Measurements from ENCODE around the gene PTPRG.
"Not testable (repeated sequence)": the region's sequence is repeated elsewhere in the genome, so short reads cannot be mapped to it uniquely, and the experiment has no call there.

The PTPRG gene

DNA sequence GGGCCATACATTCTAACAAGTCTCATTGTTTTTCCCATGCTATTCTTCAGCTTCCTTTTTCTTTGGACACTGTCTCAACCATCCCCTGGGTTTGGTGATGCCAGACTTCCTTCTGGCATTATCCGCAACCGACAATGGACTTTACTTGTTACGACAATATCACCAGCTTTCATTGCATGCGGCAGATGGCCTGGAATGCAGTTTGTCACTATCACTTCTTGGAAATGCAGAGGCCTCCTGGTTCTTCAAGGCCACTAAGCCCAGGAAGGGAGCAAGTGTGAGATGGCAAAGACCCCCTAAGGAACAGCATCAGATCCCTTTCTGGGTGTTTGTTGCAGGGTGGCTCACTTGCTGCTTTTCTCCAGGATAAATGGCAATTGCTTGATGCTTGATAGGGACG, 128.6 kb downstream of the PTPRG start:
- DNase-seq, result no peak

DNA sequence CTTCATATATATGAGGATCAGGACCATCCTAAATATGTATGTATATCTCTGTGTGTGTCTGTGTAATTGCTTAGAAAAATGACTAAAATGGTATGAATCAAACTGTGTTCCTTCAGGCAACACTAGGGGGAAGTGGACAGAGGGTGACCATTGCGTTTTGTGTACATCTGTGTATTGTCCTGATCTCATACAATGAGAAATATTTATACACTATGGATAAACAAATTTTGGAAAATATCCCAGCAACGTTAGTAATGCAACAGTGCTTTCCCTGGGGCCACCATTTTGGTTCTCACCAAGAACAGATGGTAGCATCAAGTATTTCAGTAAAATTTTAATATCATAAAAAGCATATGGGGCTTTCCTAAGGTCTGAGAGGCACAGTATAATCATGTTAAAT, 130.1 kb downstream of the PTPRG start:
- no peak for DNase-seq

DNA sequence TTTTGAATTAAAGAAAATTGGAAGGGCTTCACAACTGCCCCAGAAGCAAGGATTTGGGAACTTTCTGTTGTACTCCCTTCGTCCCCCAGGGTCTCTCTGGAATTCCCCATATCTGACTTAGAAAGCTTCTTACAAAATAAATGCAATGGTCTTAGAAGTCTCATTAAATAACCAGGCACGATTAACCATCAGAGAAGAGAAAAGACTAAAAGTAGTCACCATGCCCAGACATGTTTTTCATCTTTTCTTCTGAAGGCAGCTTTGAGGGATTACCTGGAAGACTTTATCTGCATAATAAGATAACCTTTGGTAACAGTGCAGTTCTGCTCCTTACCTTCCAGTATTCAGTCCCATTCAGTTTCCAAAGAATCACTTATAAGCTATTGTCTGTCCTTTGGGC, 135.9 kb downstream of the PTPRG start:
- no peak for DNase-seq

DNA sequence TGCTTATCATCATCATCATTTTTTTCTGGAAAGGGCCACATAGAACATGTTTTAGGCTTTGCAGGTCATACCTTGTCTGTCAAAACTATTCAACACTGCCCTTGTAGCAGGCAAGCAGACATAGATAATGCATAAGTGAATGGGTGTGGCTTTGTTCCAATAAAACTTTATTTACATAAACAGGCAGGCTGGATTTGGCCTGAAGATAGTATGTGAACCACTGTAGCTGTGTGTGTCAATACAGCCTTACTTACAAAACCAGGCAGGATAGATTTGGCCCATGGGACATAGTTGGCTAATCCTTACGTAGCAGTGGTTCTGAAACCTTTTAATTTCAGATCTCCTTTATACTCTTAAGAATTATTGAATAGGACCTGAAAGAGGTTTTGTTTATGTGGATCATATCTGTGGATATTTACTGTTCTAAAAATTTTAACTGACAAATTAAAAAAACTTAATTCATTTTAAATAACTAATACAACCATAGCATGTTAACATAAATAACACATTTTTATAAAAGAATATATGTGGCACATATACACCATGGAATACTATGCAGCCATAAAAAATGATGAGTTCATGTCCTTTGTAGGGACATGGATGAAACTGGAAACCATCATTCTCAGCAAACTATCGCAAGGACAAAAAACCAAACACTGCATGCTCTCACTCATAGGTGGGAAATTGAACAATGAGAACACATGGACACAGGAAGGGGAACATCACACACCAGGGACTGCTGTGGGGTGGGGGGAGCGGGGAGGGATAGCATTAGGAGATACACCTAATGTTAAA, 137.1 kb downstream of the PTPRG start:
- not testable (repeated sequence) for DNase-seq

DNA sequence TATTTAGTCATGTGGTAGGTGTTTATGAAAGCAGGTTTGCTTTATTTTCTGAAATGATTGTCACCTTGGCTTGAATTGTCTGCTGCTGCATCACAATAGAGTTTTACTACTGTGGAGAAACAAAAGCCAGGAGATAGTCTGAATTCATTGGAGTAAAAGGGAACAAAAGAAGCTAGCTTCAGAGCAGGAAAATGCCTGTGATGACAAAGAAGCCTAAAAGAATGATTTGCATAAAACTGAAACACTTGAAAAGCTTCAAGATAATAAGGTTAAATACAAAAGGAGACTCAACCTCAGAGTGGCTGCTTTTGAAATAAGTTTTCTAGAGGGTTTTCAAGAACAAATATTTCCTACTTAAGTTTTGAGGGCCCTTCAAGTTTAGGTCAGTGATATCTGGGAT, 138.3 kb downstream of the PTPRG start:
- no peak for DNase-seq

DNA sequence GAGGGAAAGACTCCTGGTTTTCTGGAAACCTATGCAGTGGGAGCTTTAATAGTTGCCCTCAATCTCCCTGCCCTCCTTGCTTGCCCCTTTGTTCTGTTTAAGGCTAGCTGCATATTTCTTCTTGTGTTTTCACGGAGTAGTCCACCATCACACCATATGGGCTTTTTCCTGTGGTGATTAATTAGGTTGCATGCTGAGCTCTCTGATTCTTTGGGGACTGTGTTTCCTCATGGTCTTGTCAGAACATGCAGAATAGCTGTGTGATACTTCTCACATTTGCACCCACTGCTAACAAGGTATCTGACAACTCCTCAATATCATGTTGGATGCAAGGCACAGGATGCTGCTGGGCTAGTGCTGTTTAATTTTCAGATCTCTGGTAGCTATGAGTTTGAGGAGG, 139.6 kb downstream of the PTPRG start:
- no peak for DNase-seq

DNA sequence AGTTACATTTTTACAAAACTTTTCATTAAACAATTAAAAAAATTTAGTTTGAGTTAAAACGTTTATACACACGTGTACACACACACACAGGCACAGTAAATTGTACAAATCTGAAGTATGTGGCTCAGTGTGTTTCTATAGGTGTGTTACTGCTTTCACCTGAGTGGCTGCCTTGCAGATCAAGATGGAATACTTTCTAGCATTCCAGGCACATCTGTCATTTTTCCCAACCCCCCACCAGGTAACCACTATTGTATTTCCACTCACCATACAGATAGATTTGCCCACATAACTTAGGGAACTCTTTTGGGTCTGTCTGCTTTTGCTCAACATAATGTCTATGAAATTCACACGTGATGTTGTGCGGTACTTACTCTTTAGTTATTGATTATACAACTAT, 141.1 kb downstream of the PTPRG start:
- DNase-seq, result no peak

DNA sequence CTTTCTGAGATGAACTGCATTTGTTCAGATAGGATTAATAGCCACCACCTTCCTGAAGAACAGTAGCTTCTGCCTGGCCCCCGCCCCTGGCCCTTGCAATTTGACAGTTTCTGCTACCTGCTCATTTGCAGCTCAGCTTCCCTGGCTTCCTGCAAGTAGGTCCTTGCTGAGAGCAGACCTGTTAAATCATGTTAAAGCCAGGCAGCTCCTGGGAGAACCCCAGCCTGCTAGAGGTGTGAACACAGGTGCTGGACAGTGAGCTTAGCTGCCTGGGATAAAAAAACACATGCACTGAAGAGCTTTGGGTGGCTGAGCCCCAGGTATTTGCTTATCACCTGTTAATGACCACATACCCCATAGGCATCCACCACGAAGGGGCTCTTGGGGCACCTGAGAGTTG, 143.4 kb downstream of the PTPRG start:
- no peak for DNase-seq

DNA sequence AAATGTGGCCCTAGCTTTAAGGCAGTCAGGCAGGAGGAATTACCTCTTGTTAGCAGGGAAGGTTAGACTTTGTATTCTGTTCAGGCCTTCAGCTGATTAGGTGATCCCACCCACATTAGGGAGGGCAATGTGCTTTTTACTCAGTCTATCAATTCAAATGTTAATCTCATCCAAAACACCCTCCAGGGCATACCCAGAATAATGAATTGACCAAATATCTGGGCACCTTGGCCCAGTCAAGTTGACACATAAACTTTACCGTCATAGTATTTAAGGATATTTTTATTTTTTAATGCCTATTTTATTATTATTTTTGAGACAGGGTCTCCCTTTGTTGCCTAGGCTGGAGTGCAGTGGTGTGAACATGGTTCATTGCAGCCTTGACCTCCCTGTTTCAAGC, 146.1 kb downstream of the PTPRG start:
- no peak for DNase-seq

DNA sequence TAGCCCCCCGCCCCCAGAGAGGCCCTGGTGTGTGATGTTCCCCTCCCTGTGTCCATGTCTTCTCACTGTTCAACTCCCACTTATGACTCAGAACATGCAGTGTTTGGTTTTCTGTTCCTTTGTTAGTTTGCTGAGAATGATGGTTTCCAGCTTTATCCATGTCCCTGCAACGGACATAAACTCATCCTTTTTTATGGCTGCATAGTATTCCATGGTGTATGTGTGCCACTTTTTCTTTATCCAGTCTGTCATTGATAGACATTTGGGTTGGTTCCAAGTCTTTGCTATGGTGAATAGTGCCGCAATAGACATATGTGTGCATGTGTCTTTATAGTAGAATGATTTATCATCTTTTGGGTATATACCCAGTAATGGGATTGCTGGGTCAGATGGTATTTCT, 149.5 kb downstream of the PTPRG start:
- not testable (repeated sequence) for DNase-seq

DNA sequence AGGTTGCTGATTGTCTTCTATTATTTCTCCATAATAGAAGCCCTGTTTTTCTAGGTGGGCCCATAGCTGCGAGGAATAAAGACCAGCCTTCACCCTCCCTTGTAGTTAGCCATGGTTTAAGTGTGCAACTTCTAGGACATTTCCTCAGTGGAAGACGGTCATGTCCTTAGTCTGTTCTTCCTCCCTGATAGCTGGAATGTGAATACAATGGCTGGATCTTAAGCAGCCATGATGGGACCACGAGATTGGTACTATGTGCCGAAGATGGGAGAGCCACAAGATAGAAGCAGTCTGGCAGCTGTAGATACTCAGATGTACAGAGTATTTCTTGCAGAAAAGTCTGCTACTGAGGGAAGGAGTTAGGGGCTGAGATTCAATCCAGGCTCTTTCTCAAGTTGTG, 152.9 kb downstream of the PTPRG start:
- DNase-seq, result no peak

DNA sequence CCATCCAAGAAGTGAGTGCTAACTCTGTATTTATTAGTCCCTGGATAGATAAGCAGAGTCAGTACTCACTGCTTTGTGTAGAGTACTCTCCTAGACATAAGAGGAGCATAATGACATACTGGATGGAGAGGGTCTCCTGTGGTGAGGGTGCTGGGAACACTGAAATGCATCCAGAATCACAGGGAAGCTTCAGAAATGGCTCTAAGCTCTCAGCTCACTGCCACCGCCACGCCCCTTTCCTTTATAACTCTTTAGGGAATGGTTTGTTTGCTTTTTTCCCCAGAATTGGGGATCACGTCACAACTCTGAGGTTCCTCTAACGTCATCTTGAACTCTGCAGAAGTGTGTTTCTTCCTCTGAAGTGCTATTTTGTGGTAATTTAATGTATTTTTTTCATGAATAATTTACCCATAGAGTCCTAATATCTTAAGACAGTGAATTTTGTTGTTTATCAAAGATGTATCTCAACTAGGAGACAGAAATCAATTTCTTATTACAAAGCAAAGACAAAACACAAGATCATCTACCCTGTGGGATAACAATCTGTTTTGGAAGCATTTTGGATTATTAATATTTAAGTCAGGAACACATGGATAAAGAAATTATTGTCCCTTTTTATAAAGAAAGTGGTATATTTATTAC, 154.6 kb downstream of the PTPRG start:
- no peak for DNase-seq

DNA sequence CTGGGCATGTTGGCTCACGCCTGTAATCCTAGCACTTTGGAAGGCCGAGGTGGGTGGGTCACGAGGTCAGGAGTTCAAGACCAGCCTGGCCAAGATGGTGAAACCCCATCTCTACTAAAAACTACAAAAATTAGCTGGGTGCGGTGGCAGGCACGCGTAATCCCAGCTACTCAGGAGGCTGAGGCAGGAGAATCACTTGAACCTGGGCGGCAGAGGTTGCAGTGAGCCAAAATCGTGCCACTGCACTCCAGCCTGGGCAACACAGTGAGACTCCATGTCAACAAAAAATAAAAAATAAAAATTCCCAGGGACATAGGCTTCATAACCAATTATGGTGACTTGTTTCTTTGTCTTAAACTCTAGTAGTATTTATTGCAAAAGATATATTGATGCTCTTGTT, 155.3 kb downstream of the PTPRG start:
- DNase-seq, result not testable (repeated sequence)

DNA sequence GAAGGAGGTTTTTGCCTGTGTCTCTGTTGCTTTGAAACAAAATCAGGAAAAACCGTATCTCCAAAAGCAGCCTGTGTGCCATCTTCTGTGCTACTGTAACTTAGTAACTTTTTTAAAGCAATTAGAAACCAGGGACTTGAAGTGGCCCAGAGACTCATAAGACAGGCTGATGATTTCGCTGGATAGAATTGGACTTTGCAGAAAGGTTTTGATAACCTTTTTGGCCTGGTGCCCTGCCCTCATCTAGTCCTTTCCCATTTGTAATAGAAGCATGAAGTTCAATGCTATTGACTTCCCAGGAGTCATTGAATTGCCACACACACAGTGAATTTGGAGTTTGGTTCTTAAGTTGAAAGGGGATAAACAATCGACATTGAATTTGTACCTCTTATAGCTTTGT, 157.2 kb downstream of the PTPRG start:
- DNase-seq, result no peak

DNA sequence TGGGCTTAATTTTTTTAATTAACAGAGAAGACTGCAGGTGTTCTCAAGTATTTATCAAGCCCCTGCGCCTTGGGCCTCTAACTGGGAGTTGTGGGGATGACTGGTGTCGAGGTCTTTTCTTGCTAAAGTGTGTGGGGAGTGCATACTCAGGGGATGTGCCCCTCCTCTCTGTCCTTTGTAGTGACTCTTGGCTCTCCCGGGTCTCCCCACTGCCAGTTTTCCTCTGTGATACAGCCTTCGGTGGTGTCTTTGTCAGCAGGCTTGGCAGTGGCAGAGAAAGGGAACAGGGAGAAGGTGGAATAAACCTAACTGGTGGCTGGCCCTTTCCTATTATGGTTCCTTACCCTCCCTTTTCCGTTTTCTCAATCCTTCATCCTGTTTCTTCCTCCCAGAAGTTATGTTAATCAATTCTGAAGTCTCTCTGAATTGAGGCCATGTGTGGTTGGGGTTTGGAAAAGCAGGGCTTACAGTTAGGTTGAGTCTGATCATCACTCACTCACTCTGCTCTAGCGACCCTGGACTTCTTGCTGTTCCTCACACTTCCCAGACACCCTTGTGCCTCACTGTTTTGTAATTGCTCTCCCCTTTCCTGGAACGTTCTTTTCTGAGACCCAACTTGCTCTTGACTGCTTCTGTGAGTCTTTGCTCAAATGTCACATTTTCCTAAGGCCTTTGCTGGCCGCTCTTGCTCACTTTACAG, 158.1 kb downstream of the PTPRG start:
- no peak for DNase-seq

DNA sequence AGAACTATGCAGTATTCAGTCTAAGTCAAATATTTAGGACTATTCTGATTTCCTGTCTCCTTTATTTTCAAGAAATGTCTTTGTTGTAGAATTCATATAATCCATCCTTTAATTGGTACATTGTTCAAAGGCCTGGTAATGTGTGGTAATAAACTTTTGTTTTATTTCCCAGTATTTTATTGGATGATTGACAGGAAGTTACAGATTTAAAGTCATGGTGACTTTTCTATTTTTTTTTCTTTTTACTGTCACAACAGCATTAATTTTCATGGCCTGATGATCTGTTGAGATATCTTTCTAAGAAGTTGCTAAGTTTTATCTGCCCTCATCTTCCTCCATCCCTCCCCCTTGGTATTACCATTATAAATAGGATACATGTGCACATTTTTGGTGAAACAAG, 161.7 kb downstream of the PTPRG start:
- no peak for DNase-seq

DNA sequence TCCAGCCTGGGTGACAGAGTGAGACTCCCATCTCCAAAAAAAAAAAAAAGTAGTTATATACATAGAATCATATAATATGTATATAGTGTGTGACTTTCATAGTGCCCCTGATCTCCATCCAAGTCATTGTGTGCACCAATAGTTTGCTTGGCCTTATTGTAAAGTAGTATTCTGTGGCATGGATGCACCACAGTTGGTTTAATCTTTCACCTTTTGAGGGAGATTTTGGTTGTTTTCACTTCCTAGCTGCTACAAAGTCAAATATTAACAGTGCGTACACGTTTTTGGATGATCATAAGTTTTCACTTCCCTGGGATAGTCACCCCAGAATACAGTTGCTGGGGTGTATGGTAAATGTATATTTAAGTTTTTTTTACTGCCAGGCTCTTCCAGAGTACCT, 162.8 kb downstream of the PTPRG start:
- DNase-seq, result no peak

DNA sequence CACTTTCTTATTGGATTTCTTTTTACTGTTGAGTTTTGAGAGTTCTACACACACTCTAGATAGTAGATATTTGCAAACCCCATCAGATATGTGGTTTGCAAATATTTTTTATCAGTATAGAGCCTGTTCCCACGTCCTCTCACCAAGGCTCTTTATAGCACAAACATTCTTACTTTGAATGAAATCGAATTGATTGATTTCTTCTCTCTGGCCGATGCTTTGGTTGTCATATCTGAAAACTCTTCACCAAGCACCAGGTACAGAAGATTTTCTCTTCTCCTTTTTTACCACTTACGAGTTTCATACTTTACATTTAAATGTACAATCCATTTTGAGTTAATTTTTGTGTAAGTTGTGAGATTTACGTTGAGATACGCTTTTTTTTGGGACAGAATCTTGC, 163.4 kb downstream of the PTPRG start:
- no peak for DNase-seq

DNA sequence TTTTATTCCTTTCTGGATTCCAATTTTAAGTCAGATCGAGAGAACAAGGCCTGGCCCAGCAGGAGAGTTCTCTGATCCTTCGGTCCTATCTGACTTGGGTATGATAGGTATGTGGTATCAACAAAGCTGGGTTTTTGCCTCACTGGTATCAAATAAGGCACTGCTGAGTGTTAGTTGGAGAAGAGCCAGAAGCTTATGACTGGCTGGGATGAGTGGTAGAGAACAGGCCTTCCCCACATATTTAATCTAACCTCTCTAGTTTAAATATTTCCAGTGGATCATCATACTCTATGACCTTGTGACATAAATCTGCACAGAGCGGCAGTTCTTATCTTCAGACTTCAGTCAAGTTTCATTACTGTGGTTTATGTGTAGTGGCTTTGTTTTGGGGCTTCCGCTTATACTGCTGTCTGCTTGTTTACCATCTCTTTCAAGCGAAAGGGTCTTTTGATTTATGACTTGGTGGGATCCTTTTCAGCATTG, 164.5 kb downstream of the PTPRG start:
- DNase-seq, result no peak

DNA sequence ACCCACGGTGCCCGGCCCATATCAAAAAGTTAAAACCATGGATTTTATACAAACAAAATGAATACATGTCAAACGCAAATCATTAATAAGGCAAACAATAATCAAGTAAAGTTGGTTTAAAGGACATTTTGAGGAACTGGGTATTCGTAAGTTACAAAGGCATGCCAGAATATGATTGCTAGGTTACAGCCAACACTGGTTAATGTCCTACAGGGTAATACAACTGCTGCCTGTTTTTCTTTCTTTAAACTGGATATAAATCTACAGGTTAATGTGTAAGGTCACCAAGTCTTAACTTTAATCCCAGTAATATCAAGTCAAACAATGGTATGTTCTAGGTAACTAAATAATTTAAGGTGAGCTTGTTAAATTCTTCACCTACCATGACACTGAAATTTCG, 166.1 kb downstream of the PTPRG start:
- no peak for DNase-seq

DNA sequence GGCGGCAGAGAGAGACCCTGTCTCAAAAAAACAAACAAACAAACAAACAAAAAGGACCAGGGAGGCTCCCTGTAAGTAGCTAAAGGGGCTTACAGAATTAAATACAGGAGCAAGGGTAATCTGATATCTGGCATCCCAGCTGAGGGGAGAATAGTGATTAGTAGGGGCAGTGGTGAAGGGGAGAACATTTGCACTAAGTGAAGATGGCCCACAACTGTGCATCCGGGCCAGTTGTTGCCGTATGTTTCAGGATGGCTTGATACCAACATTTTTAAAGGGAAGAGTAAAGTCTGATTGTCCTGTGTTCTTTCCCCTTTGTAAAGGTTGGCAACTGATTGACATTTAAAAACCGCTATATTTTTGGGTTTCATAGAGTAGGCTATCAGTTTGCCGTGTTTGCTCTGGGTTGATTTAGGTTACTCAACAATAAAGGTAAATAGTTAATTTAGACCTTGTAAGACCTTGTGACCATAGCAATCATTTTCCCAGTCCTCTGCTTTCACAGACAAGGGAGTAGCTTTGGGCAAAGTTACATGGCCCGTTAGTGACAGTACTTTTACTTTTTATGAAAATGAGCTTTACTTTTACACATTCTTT, 167.8 kb downstream of the PTPRG start:
- no peak for DNase-seq

DNA sequence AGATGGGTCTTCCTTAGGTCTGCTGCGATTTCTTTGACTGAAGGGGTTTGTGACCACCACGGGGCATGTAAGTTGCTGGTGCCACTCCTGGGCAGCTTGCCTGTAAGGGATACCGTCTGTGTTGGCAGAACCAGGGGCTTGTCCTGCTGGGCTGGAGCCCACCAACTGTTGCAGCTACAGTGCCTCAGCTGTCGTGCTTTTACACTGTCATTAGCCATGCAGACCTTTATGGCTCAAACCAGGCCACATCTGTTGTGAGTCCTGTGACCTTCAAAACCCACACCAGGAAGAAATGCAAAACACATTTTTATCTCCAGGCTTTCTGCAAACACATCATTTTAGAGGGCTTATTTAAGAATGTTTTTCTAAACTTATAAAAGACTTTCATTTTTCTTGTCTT, 168.7 kb downstream of the PTPRG start:
- no peak for DNase-seq

DNA sequence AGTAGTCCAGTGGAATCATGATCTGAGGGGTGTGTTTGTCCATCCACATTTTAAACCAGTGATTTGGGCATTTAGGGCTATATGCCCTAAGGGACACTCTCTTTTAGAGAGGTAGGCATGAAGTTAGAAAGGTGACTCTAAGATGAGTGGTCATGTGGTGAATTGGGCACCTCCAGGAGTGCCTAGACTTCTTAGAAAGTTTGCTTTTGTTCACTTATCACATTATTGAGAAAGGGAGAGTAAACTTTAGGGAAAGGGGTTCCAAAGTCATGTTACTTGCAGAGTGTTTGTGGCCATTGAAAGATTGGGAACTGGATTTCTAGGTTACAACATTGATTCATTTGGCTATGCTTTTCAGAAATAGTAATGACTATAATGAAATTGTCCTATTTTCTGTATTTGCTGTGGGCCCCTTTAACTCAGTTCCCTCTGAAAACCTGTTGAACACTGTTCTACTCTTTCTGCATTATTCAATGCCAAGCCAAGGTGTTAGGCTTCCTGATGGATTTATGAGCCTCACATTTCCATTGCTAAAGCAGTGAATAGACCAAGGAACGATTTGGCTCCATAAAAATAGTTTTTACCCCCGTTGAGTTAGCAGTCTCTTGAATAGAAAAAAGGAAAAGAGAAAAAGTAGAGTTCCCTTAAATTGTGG, 169.3 kb downstream of the PTPRG start:
- no peak for DNase-seq

Data from NCI-H446 treated with DMSO at 0.1 percent for 48 hours (cell line).